HepG2 (cell line): ENCODE data around the gene GNB3. TPM values are rescaled to one million over a fixed set of nuclear protein-coding genes. Genes with fewer than 3 reads are reported as not detected.

ENCODE experiments used
- ZNF652 ChIP-seq: IDR thresholded peaks from 2 replicates; pipeline ENCODE4 v1.6.1; 2016; ENCODE audit warnings: low read depth, borderline replicate concordance
- polyA plus RNA-seq, 8 experiments: library from polyadenylated mRNA; depleted of rRNA in 3 of 8; stranded (reverse) in 7 of 8; unstranded in 1 of 8; fragments of >200 nt; fragmentation: Illumina TruSeq in 4 of 8; extraction: Trizol in 4 of 8; gene quantifications; 2 replicates each; pipeline versions ENCODE4 v1.2.1 to v1.2.3, GENCODE V29; 2011 to 2016; ENCODE audit warnings: low read depth in 4 of 8, missing spikeins in 1 of 8, mixed read lengths in 1 of 8; ENCODE audit not compliant: insufficient read depth in 1 of 8
- total RNA-seq, 5 experiments: library from RNA; depleted of rRNA; stranded (reverse); fragments of >200 nt; fragmentation: Illumina TruSeq; extraction: Trizol; gene quantifications; 2 replicates each; pipeline ENCODE4 v1.2.3, GENCODE V29; 2016; ENCODE audit warnings: low read depth in 1 of 5
- TF ChIP-seq, protein P1 (sequence below): fragments of 450-650 bp; IDR thresholded peaks from 2 replicates; pipeline ENCODE4 v1.6.1; 2017; ENCODE audit warnings: mild to moderate bottlenecking

Gene GNB3
- total and polyA plus RNA-seq, 2 of the 13 experiments (the other 11 are each of a cell fraction or from before 2014, with no cell fraction given): 1.3 to 3.6 TPM

DNA sequence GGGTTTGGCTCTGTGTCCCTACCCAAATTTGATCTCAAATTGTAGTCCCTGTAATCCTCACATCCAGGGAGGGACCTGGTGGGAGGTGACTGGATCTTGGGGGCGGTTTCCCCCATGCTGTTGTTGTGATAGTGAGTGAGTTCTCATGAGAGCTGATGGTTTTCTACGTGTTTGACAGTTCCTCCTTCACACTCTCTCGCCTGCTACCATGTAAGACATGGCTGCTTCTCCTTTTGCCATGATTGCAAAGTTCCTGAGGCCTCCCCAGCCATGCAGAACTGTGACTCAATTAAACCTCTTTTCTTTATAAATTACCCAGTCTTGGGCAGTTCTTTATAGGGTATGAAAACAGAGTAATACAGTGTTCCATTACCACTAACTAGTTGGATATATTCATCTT is 53.6 kb downstream of the GNB3 start (continued):
- TF ChIP-seq, protein P1, sequence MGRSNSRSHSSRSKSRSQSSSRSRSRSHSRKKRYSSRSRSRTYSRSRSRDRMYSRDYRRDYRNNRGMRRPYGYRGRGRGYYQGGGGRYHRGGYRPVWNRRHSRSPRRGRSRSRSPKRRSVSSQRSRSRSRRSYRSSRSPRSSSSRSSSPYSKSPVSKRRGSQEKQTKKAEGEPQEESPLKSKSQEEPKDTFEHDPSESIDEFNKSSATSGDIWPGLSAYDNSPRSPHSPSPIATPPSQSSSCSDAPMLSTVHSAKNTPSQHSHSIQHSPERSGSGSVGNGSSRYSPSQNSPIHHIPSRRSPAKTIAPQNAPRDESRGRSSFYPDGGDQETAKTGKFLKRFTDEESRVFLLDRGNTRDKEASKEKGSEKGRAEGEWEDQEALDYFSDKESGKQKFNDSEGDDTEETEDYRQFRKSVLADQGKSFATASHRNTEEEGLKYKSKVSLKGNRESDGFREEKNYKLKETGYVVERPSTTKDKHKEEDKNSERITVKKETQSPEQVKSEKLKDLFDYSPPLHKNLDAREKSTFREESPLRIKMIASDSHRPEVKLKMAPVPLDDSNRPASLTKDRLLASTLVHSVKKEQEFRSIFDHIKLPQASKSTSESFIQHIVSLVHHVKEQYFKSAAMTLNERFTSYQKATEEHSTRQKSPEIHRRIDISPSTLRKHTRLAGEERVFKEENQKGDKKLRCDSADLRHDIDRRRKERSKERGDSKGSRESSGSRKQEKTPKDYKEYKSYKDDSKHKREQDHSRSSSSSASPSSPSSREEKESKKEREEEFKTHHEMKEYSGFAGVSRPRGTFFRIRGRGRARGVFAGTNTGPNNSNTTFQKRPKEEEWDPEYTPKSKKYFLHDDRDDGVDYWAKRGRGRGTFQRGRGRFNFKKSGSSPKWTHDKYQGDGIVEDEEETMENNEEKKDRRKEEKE: no peak
- no peak for TF ChIP-seq ZNF652 (CRISPR knock-in tag)

Other genes starting within 250 kb of the GNB3 start
- gene CHD4, start 233.5 kb upstream of the GNB3 start, total RNA-seq (2016; rRNA removed; fragmentation: Illumina TruSeq; extraction: Trizol): 148 and 156 TPM in 2 replicates
- 76.2 and 82.8 TPM in 2 replicates for gene CHD4, start 233.5 kb upstream of the GNB3 start, polyA plus RNA-seq (2011; rRNA removed)
- 0.07 and 0.09 TPM in 2 replicates for gene LPAR5, start 205.0 kb upstream of the GNB3 start, total RNA-seq (2016; rRNA removed; fragmentation: Illumina TruSeq; extraction: Trizol)
- 0.17 and 0.32 TPM in 2 replicates for gene LPAR5, start 205.0 kb upstream of the GNB3 start, polyA plus RNA-seq (2011; rRNA removed)
- gene ACRBP, start 193.5 kb upstream of the GNB3 start, total RNA-seq (2016; rRNA removed; fragmentation: Illumina TruSeq; extraction: Trizol): not detected in 2 replicates
- gene ACRBP, start 193.5 kb upstream of the GNB3 start, polyA plus RNA-seq (2011; rRNA removed): 0.37 and 0.46 TPM in 2 replicates
- gene ING4, start 177.8 kb upstream of the GNB3 start, total RNA-seq (2016; rRNA removed; fragmentation: Illumina TruSeq; extraction: Trizol): 12.7 and 14.4 TPM in 2 replicates
- 32.4 and 34.2 TPM in 2 replicates for gene ING4, start 177.8 kb upstream of the GNB3 start, polyA plus RNA-seq (2011; rRNA removed)
- 23.6 and 24.1 TPM in 2 replicates for gene ZNF384, start 151.6 kb upstream of the GNB3 start, total RNA-seq (2016; rRNA removed; fragmentation: Illumina TruSeq; extraction: Trizol)
- gene ZNF384, start 151.6 kb upstream of the GNB3 start, polyA plus RNA-seq (2011; rRNA removed): 54.3 and 55.3 TPM in 2 replicates
- not detected in 2 replicates for gene PIANP, start 140.1 kb upstream of the GNB3 start, total RNA-seq (2016; rRNA removed; fragmentation: Illumina TruSeq; extraction: Trizol)
- not detected in 2 replicates for gene PIANP, start 140.1 kb upstream of the GNB3 start, polyA plus RNA-seq (2011; rRNA removed)
- gene COPS7A, start 116.9 kb upstream of the GNB3 start, total RNA-seq (2016; rRNA removed; fragmentation: Illumina TruSeq; extraction: Trizol): 38.0 and 40.0 TPM in 2 replicates
- gene COPS7A, start 116.9 kb upstream of the GNB3 start, polyA plus RNA-seq (2011; rRNA removed): 71.4 and 73.6 TPM in 2 replicates
- 88.1 and 95.8 TPM in 2 replicates for gene MLF2, start 87.8 kb upstream of the GNB3 start, total RNA-seq (2016; rRNA removed; fragmentation: Illumina TruSeq; extraction: Trizol)
- 167 and 178 TPM in 2 replicates for gene MLF2, start 87.8 kb upstream of the GNB3 start, polyA plus RNA-seq (2011; rRNA removed)
- 40.5 and 42.1 TPM in 2 replicates for gene PTMS, start 74.6 kb upstream of the GNB3 start, total RNA-seq (2016; rRNA removed; fragmentation: Illumina TruSeq; extraction: Trizol)
- 79.1 and 82.4 TPM in 2 replicates for gene PTMS, start 74.6 kb upstream of the GNB3 start, polyA plus RNA-seq (2011; rRNA removed)
- gene LAG3, start 68.4 kb upstream of the GNB3 start, total RNA-seq (2016; rRNA removed; fragmentation: Illumina TruSeq; extraction: Trizol): 0.11 TPM in 1 of 2 replicates, not detected in the other
- 0.26 and 0.51 TPM in 2 replicates for gene LAG3, start 68.4 kb upstream of the GNB3 start, polyA plus RNA-seq (2011; rRNA removed)
- gene CD4, start 51.4 kb upstream of the GNB3 start, total RNA-seq (2016; rRNA removed; fragmentation: Illumina TruSeq; extraction: Trizol): 0.07 and 0.27 TPM in 2 replicates
- 0.68 and 0.95 TPM in 2 replicates for gene CD4, start 51.4 kb upstream of the GNB3 start, polyA plus RNA-seq (2011; rRNA removed)
- gene GPR162, start 19.1 kb upstream of the GNB3 start, total RNA-seq (2016; rRNA removed; fragmentation: Illumina TruSeq; extraction: Trizol): not detected in 2 replicates
- gene GPR162, start 19.1 kb upstream of the GNB3 start, polyA plus RNA-seq (2011; rRNA removed): 0.08 and 0.10 TPM in 2 replicates
- gene P3H3, start 12.5 kb upstream of the GNB3 start, total RNA-seq (2016; rRNA removed; fragmentation: Illumina TruSeq; extraction: Trizol): 7.9 and 20.5 TPM in 2 replicates
- 20.1 and 21.1 TPM in 2 replicates for gene P3H3, start 12.5 kb upstream of the GNB3 start, polyA plus RNA-seq (2011; rRNA removed)
- 51.9 and 56.5 TPM in 2 replicates for gene CDCA3, start 10.4 kb downstream of the GNB3 start, total RNA-seq (2016; rRNA removed; fragmentation: Illumina TruSeq; extraction: Trizol)
- gene CDCA3, start 10.4 kb downstream of the GNB3 start, polyA plus RNA-seq (2011; rRNA removed): 21.8 and 32.7 TPM in 2 replicates
- 53.4 and 56.0 TPM in 2 replicates for gene USP5, start 11.2 kb downstream of the GNB3 start, total RNA-seq (2016; rRNA removed; fragmentation: Illumina TruSeq; extraction: Trizol)
- 39.6 and 42.8 TPM in 2 replicates for gene USP5, start 11.2 kb downstream of the GNB3 start, polyA plus RNA-seq (2011; rRNA removed)
- gene TPI1, start 26.6 kb downstream of the GNB3 start, total RNA-seq (2016; rRNA removed; fragmentation: Illumina TruSeq; extraction: Trizol): 945 and 1,237 TPM in 2 replicates
- 2,303 and 2,535 TPM in 2 replicates for gene TPI1, start 26.6 kb downstream of the GNB3 start, polyA plus RNA-seq (2011; rRNA removed)
- 4.0 and 6.2 TPM in 2 replicates for gene SPSB2, start 32.4 kb downstream of the GNB3 start, total RNA-seq (2016; rRNA removed; fragmentation: Illumina TruSeq; extraction: Trizol)
- gene SPSB2, start 32.4 kb downstream of the GNB3 start, polyA plus RNA-seq (2011; rRNA removed): 1.9 and 2.0 TPM in 2 replicates
- 6.0 and 6.7 TPM in 2 replicates for gene LRRC23, start 63.9 kb downstream of the GNB3 start, total RNA-seq (2016; rRNA removed; fragmentation: Illumina TruSeq; extraction: Trizol)
- gene LRRC23, start 63.9 kb downstream of the GNB3 start, polyA plus RNA-seq (2011; rRNA removed): 6.2 and 7.8 TPM in 2 replicates
- 15.9 and 19.3 TPM in 2 replicates for gene ENO2, start 73.7 kb downstream of the GNB3 start, total RNA-seq (2016; rRNA removed; fragmentation: Illumina TruSeq; extraction: Trizol)
- gene ENO2, start 73.7 kb downstream of the GNB3 start, polyA plus RNA-seq (2011; rRNA removed): 136 and 144 TPM in 2 replicates
- gene ATN1, start 87.0 kb downstream of the GNB3 start, total RNA-seq (2016; rRNA removed; fragmentation: Illumina TruSeq; extraction: Trizol): 2.1 TPM in 2 replicates
- gene ATN1, start 87.0 kb downstream of the GNB3 start, polyA plus RNA-seq (2011; rRNA removed): 8.6 and 10.7 TPM in 2 replicates
- not detected in 2 replicates for gene RNU7-1, start 102.9 kb downstream of the GNB3 start, total RNA-seq (2016; rRNA removed; fragmentation: Illumina TruSeq; extraction: Trizol)
- gene RNU7-1, start 102.9 kb downstream of the GNB3 start, polyA plus RNA-seq (2011; rRNA removed): not detected in 2 replicates
- 84.0 and 89.7 TPM in 2 replicates for gene C12orf57, start 103.1 kb downstream of the GNB3 start, total RNA-seq (2016; rRNA removed; fragmentation: Illumina TruSeq; extraction: Trizol)
- 287 and 302 TPM in 2 replicates for gene C12orf57, start 103.1 kb downstream of the GNB3 start, polyA plus RNA-seq (2011; rRNA removed)
- gene PTPN6, start 110.4 kb downstream of the GNB3 start, total RNA-seq (2016; rRNA removed; fragmentation: Illumina TruSeq; extraction: Trizol): 9.5 and 10.6 TPM in 2 replicates
- gene PTPN6, start 110.4 kb downstream of the GNB3 start, polyA plus RNA-seq (2011; rRNA removed): 9.1 and 10.5 TPM in 2 replicates
- 291 and 394 TPM in 2 replicates for gene PHB2, start 129.7 kb downstream of the GNB3 start, total RNA-seq (2016; rRNA removed; fragmentation: Illumina TruSeq; extraction: Trizol)
- 425 and 468 TPM in 2 replicates for gene PHB2, start 129.7 kb downstream of the GNB3 start, polyA plus RNA-seq (2011; rRNA removed)
- gene EMG1, start 130.0 kb downstream of the GNB3 start, total RNA-seq (2016; rRNA removed; fragmentation: Illumina TruSeq; extraction: Trizol): 130 and 190 TPM in 2 replicates
- gene EMG1, start 130.0 kb downstream of the GNB3 start, polyA plus RNA-seq (2011; rRNA removed): 57.7 and 76.3 TPM in 2 replicates
- gene LPCAT3, start 177.6 kb downstream of the GNB3 start, total RNA-seq (2016; rRNA removed; fragmentation: Illumina TruSeq; extraction: Trizol): 22.1 and 44.5 TPM in 2 replicates
- 62.7 and 64.3 TPM in 2 replicates for gene LPCAT3, start 177.6 kb downstream of the GNB3 start, polyA plus RNA-seq (2011; rRNA removed)
- 8.2 and 18.2 TPM in 2 replicates for gene C1S, start 219.8 kb downstream of the GNB3 start, total RNA-seq (2016; rRNA removed; fragmentation: Illumina TruSeq; extraction: Trizol)
- gene C1S, start 219.8 kb downstream of the GNB3 start, polyA plus RNA-seq (2011; rRNA removed): 14.5 and 23.3 TPM in 2 replicates